Hematopoietic multipotent progenitor cell treated with erythropoietin and hydrocortisone succinate and interleukin-3 and kit ligand, for 17 days (in vitro differentiated cells): ENCODE results near the gene ADO.

Source experiments
- DNase-seq: peaks from one replicate; pipeline ENCODE4 v3.0.0-alpha.2; 2015; ENCODE audit warnings: low spot score

The ADO gene

GRCh38 chr10:62794306-62794705, 10.2 kb upstream of the ADO start:
- no peak for DNase-seq

DNA sequence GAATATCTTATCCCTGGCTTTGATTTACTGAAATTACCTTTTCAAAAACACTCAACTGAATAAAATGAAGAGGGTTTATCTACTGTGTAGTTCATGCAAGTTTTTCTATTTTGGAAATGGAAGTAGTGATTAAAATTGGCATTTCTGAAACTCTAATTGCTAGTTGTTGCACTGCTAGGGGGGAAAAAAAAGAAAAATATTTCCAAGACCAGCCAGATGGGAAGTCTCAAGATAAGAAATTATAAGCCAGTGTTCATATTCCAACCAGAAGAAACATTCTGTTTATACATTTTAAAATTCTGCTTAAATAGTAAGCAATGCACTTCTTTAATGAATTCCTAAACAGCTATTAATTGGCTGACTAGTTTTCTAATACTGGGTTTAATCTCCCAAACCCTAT, 9.4 kb upstream of the ADO start:
- DNase-seq: no peak

GRCh38 chr10:62795762-62796161, 8.8 kb upstream of the ADO start:
- DNase-seq: no peak

- DNase-seq: no peak
Measured at GRCh38 chr10:62796896-62797295, 7.6 kb upstream of the ADO start.

DNA sequence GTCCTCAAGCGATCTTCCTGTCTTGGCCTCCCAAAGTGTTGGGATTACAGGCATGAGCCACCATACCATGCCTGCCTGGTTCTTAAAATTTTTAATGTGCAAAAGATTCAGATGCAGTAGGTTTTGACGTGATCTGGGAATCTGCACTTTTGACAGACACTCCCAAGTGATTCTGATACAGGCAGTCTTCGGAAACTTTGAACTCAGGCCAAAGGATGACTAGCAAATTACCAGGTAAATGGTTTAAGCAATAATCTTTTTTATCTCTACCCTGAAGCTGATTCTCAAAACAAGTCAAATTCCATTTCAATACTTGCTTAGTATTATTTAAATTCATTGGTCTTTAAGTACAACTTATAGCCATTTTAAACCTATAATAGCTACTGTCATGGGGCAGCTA, 2.6 kb upstream of the ADO start:
- no peak for DNase-seq

DNA sequence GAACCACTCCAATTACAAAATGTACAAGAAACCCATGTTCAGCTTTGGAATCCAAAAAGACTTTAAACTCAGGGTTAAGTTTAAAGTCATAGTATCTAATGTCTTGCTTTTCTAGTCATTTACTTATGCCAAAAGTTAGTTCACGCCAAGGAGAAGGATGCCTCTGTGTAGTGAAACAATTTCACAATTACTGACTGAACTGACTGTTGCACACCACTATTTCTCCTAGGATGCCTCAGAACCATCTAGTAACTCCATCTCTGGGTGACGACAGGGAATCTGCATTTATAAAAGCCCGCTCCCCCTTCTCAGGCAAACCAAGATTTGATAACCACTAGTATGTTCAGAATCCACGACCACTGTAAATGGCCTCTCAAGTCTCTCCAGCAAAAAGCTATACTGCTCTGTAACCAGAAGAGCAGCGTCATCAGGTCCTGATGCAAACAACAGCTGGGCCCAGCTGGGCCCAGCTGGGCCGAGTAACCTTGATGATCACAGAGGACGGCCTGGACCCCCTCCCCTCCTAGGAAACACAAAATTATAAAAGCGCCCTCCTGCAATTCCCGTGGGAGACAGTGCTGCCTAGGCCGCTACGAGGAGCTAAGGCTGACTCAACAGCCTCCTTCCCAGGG, 680 bp upstream of the ADO start:
- DNase-seq: no peak

DNA sequence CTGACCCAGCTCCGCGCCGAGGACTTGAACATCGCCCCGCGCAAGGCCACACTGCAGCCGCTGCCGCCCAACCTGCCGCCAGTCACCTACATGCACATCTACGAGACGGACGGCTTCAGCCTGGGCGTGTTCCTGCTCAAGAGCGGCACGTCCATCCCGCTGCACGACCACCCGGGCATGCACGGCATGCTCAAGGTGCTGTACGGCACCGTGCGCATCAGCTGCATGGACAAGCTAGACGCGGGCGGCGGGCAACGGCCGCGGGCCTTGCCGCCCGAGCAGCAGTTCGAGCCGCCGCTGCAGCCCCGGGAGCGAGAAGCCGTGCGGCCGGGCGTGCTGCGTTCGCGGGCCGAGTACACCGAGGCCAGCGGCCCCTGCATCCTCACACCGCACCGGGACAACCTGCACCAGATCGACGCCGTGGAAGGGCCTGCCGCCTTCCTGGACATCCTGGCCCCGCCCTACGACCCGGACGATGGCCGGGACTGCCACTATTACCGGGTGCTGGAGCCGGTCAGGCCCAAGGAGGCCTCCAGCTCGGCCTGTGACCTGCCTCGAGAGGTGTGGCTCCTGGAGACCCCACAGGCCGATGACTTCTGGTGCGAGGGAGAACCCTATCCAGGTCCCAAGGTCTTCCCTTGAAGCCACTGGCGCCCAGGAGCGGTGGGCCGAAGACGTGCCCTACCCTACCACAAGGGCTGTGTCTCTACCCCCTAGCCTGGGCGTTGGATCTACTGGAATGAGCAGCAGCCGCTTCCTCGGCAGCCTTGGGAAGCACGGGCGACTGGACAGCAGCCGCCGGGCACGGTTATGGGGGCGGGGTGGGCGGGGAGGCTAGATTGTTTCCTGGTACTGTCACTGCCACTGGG, 945 bp downstream of the ADO start:
- no peak for DNase-seq

DNA sequence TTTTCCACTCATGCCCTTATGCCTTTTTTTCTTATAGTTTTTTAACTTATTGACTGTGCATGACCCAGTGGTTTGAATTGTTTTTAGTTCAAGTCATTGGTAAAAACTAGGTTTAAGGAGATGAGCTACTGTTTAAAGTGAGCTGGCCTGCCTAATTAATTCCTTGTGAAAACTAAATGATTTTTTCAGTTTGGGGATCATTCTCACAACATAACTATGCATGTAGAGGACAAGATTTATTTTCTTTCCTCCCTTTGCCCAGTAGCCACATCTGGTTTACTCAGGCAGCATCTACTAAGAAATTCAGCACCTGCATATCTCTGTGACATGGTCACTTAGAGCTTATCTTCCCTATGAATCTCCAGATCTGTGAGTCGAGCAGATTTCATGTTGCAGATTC, 1.7 kb downstream of the ADO start:
- DNase-seq: no peak

- no peak for DNase-seq
Measured at GRCh38 chr10:62810156-62810902, 5.8 kb downstream of the ADO start.

GRCh38 chr10:62811159-62811875, 6.8 kb downstream of the ADO start:
- DNase-seq: no peak

GRCh38 chr10:62812672-62813439, 8.3 kb downstream of the ADO start:
- no peak for DNase-seq

GRCh38 chr10:62813453-62813852, 8.9 kb downstream of the ADO start:
- DNase-seq: no peak

- no peak for DNase-seq
Measured at GRCh38 chr10:62813981-62814380, 9.5 kb downstream of the ADO start.

DNA sequence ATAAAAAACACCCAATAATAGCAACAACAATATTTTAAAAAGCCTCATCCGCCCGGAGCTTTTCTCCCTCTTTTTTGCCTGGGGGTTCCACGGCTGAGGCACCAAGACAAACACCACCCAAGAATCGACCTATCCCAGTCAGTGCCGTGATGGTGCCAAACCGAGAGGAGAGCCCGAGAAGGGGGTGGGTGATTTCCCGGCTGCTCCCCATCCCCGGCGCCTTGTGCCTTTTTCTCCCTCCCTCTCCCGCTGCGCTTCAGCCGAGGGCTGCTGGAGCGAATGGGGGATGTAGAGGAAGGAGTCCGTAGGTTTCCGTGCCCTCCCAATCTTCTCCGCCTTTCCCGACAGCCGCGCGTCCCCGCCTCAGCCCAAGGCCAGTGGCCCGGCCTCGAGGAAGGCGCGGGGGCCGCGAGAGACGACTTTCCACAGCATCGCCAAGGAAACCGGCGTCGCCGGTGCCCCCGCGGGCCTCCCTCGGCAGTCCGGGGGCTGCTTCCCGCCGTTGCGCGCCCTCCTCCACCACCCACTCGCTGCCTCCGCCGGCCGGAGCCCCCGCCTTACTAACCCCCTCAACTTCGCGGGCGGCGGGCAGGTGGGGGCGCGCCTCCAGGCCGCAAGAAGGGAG, 10.3 kb downstream of the ADO start:
- DNase-seq: no peak

DNA sequence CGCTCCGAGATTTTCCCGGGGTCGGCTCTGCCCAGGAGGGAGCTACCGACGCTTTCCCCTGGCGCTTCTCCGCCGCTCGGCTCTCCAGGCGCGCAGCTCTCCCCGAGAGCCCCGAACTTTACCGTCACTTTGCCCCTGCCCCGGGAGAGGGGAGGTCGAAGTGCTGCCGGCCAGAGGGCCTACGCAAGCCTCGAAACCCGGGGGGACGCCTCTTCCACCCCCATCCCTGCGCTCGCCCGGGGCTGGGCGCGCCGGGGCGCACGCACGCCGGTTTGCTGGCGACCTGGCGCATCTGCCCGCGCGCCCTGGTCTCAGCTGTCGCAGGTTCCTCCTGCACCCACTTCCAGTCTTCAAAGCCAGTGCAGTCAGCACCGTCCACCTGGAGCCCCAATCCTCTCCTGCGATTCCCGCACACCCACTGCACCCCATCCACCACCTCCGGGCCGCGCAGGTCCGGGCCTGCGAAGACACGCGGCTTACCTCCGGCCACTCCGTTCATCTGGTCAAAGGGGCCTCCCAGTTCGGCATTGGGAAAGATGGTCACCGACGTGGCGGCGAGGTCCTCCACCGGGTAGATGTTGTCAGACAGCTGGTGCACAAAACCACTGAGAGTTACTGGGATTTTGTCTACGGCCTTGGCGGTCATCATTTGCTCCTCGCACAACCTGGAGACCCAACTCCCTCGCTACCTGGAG, 11.0 kb downstream of the ADO start:
- DNase-seq: no peak

- no peak for DNase-seq
Measured at GRCh38 chr10:62816076-62816330, 11.5 kb downstream of the ADO start.

GRCh38 chr10:62816331-62817120, 12.0 kb downstream of the ADO start, which contains the start of gene EGR2:
Gene EGR2 (minus strand): TSS chr10:62816366. CDS start chr10:62816029, 337 bp downstream.
- DNase-seq: peak; percentile 89

DNA sequence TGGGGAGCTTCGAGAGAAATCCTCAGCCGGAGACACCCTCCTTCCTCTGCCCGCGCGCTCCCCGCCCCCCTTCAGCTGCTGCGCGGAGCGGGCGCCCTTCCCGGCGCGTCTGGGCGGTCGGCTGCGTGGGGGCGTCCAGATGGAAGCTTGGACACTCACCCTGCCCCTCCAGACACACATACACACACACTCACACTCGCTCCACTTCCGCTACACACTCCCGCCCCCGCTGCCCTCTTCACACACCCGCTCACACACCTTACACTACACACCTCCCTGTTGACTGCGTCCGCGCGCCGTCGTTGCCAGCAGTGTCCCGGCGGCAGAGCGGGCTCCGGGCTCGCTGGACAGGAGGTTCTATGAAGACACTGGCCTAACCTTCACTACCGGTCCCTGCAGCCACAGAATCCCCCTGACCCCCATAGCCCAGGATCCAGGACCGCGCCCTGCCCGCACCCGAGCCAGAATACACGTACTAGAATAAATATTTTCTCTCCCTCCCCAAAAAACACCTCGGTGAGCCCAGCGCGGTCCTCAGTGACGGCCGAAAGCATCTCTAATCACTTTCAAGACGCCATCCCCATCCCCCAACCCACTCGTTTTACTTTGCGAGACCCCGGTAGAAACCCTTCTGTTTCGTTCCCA, 12.7 kb downstream of the ADO start:
- DNase-seq: no peak

DNA sequence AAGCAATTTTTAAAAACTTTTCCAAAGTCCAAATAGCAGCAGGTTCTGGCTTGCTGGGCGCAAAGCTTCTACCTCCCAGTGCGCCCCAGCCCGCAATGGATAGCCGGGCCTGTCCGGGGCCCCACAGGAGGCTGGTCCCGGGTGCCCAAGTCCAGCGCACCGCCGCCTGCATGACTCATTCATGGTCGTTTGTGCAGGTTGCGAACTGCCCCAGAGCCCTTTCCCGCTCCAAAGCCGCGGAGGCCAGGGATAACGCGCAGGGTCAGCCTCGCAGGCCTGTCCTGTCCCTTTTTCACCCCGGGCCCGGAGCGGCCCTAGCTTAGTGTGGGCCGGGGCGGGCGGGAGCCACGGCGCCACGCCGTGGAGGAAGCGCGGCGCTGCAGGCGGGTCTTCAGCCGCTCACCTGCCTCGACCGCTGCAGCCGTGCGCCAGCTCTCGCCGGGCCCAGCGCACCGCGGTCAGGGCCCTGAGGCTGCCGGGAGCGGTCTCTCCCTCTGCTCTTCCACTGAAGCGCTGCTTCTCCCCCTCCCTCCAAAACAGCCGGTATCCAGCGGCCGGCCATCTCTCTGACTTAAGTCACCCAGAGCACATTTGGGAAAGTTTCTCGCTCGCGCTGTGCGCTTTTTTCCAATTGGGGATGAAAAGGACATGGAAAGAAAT, 13.4 kb downstream of the ADO start:
- DNase-seq: peak; percentile 59
